ENCODE results near the gene KCTD16. TPM values are rescaled to one million over a fixed set of nuclear protein-coding genes. Genes with fewer than 3 reads are reported as not detected.

Gene KCTD16
- total and polyA plus RNA-seq, 5 donors: 0.07 to 1.1 (median 0.44) TPM

- H3K9me3 ChIP-seq (ENCODE audit: control insufficient read depth, low read length): no peaks in the 10 kb centered on the region
- H3K4me1 ChIP-seq (ENCODE audit: control insufficient read depth, insufficient read depth, low read length): no peaks in the 10 kb centered on the region
- H3K27ac ChIP-seq (ENCODE audit: low read length): no peak overlapping the region
- H3K27me3 ChIP-seq (ENCODE audit: control insufficient read depth, insufficient read depth): no peaks in the 10 kb centered on the region
- DNase-seq: no peak
- intact Hi-C loops (cut with DNase I): no loop called here
- 77% methylated on average over 3 of the region's 3 CpGs for WGBS
- no peak overlapping the region for H3K4me3 ChIP-seq (ENCODE audit: low read length)
- no peak for ATAC-seq
Measured at GRCh38 chr5:144370273-144370672, 199.6 kb downstream of the KCTD16 start.

GRCh38 chr5:144374637-144375036, 204.0 kb downstream of the KCTD16 start:
- no peaks in the 10 kb centered on the region for H3K27me3 ChIP-seq (ENCODE audit: control insufficient read depth, insufficient read depth)
- no peak overlapping the region for H3K27ac ChIP-seq (ENCODE audit: low read length)
- intact Hi-C loops (cut with DNase I): no loop called here
- DNase-seq (no peak), ATAC-seq (no peak)
- no peaks in the 10 kb centered on the region for H3K9me3 ChIP-seq (ENCODE audit: control insufficient read depth, low read length)
- H3K4me1 ChIP-seq (ENCODE audit: control insufficient read depth, insufficient read depth, low read length): no peaks in the 10 kb centered on the region
- no peak overlapping the region for H3K4me3 ChIP-seq (ENCODE audit: low read length)
- WGBS: 86% methylated on average over 1 of the region's 1 CpG

DNA sequence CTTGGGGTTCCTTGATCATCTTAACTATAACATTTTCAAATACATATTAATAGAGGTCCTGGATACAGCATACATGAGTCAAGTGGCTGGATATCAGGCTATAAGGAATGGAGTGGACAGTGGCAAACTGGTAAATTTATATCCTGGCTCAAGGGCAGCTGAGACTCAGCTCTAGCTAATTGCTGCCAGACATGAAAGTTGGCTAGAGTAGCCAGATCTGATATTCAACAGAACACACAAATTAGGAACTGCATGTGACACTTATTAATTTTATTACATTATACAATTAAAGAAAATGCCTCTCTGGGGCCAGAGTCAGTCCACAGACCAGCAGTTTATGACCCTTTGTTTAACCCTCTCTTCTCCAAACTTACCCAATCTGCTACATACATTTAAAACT, 206.5 kb downstream of the KCTD16 start:
- Histone ChIP-seq H3K9me3 (ENCODE audit: control insufficient read depth, low read length) (no peaks in the 10 kb centered on the region), H3K27me3 (ENCODE audit: control insufficient read depth, insufficient read depth) (no peaks in the 10 kb centered on the region), H3K27ac (ENCODE audit: low read length) (no peak overlapping the region), H3K4me3 (ENCODE audit: low read length) (no peak overlapping the region), H3K4me1 (ENCODE audit: control insufficient read depth, insufficient read depth, low read length) (no peaks in the 10 kb centered on the region)
- intact Hi-C loops (cut with DNase I): no loop called here
- ATAC-seq (no peak), DNase-seq (no peak)

DNA sequence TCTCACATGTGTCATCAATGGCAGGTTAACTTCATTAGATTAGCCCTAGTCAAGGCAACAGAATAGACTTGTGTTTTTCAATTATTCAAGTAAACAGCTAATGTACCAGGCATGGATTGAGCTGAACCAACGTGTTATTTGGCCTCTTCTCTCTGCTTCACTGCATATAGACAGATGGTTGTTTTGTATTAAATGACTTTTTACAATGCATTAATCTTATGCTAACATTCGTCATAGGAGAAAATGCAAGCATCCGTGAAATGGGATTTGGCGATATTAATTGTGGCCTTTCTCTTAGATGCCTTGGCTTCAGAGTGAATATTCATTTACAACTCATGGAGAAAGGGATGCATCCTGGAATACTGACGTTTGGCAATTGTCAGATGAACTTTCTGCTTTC, 208.0 kb downstream of the KCTD16 start:
- Histone ChIP-seq H3K27ac (ENCODE audit: low read length) (no peak overlapping the region), H3K4me1 (ENCODE audit: control insufficient read depth, insufficient read depth, low read length) (no peaks in the 10 kb centered on the region), H3K9me3 (ENCODE audit: control insufficient read depth, low read length) (no peaks in the 10 kb centered on the region), H3K27me3 (ENCODE audit: control insufficient read depth, insufficient read depth) (no peaks in the 10 kb centered on the region), H3K4me3 (ENCODE audit: low read length) (no peak overlapping the region)
- DNase-seq (no peak), ATAC-seq (no peak)
- 86% methylated on average over 5 of the region's 5 CpGs for WGBS
- intact Hi-C loops (cut with DNase I): no loop called here

- WGBS: 51% methylated on average over 1 of the region's 1 CpG
- H3K9me3 ChIP-seq (ENCODE audit: control insufficient read depth, low read length): no peaks in the 10 kb centered on the region
- intact Hi-C loops (cut with DNase I): loop anchor here in 1 of 4 donors (10.0 kb wide), 1 partner anchor 181 kb away; no protein-coding TSS in a partner anchor
Measured at GRCh38 chr5:144385597-144385996, 214.9 kb downstream of the KCTD16 start.

GRCh38 chr5:144386315-144386714, 215.6 kb downstream of the KCTD16 start:
- no peak overlapping the region for H3K4me3 ChIP-seq (ENCODE audit: low read length)
- H3K4me1 ChIP-seq (ENCODE audit: control insufficient read depth, insufficient read depth, low read length): no peaks in the 10 kb centered on the region
- H3K27ac ChIP-seq (ENCODE audit: low read length): no peak overlapping the region
- WGBS: 46% methylated on average over 1 of the region's 1 CpG
- no peaks in the 10 kb centered on the region for H3K27me3 ChIP-seq (ENCODE audit: control insufficient read depth, insufficient read depth)
- no peaks in the 10 kb centered on the region for H3K9me3 ChIP-seq (ENCODE audit: control insufficient read depth, low read length)
- DNase-seq: no peak
- intact Hi-C loops (cut with DNase I): loop anchor here in 1 of 4 donors (10.0 kb wide), 1 partner anchor 182 kb away; no protein-coding TSS in a partner anchor
- no peak for ATAC-seq

More at GRCh38 chr5:144385597-144385996, 214.9 kb downstream of the KCTD16 start:
- Histone ChIP-seq H3K27me3 (ENCODE audit: control insufficient read depth, insufficient read depth) (no peaks in the 10 kb centered on the region), H3K27ac (ENCODE audit: low read length) (no peak overlapping the region), H3K4me3 (ENCODE audit: low read length) (no peak overlapping the region), H3K4me1 (ENCODE audit: control insufficient read depth, insufficient read depth, low read length) (no peaks in the 10 kb centered on the region)
- no peak for ATAC-seq
- DNase-seq: no peak

GRCh38 chr5:144390133-144390532, 219.5 kb downstream of the KCTD16 start:
- Histone ChIP-seq H3K27ac (ENCODE audit: low read length) (no peak overlapping the region), H3K4me1 (ENCODE audit: control insufficient read depth, insufficient read depth, low read length) (no peaks in the 10 kb centered on the region), H3K4me3 (ENCODE audit: low read length) (no peak overlapping the region), H3K9me3 (ENCODE audit: control insufficient read depth, low read length) (no peaks in the 10 kb centered on the region), H3K27me3 (ENCODE audit: control insufficient read depth, insufficient read depth) (no peaks in the 10 kb centered on the region)
- intact Hi-C loops (cut with DNase I): no loop called here
- 18% methylated on average over 1 of the region's 1 CpG for WGBS
- DNase-seq: no peak
- ATAC-seq: no peak

DNA sequence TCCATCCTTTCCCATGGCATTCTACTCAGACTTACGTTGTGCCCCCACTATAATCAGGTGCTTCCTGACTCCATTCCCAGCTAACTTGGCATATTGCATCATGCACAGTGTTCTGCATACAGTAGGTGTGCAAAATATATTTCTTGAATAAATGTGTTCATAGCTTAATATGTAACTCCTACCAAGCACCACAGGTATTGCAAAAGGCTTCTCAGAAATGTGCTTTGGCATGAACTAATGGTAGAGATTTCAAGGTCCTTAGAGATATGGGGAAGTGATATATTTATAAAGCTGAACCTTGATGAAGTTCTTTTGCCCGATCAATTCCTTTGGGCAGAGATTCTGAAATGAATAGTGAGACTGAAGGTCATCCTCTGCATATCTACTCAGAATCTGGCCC, 220.4 kb downstream of the KCTD16 start:
- Histone ChIP-seq H3K4me1 (ENCODE audit: control insufficient read depth, insufficient read depth, low read length) (no peaks in the 10 kb centered on the region), H3K27ac (ENCODE audit: low read length) (no peak overlapping the region), H3K27me3 (ENCODE audit: control insufficient read depth, insufficient read depth) (no peaks in the 10 kb centered on the region), H3K9me3 (ENCODE audit: control insufficient read depth, low read length) (no peaks in the 10 kb centered on the region), H3K4me3 (ENCODE audit: low read length) (no peak overlapping the region)
- 83% methylated on average over 2 of the region's 2 CpGs for WGBS
- ATAC-seq: no peak
- DNase-seq: no peak
- intact Hi-C loops (cut with DNase I): no loop called here

DNA sequence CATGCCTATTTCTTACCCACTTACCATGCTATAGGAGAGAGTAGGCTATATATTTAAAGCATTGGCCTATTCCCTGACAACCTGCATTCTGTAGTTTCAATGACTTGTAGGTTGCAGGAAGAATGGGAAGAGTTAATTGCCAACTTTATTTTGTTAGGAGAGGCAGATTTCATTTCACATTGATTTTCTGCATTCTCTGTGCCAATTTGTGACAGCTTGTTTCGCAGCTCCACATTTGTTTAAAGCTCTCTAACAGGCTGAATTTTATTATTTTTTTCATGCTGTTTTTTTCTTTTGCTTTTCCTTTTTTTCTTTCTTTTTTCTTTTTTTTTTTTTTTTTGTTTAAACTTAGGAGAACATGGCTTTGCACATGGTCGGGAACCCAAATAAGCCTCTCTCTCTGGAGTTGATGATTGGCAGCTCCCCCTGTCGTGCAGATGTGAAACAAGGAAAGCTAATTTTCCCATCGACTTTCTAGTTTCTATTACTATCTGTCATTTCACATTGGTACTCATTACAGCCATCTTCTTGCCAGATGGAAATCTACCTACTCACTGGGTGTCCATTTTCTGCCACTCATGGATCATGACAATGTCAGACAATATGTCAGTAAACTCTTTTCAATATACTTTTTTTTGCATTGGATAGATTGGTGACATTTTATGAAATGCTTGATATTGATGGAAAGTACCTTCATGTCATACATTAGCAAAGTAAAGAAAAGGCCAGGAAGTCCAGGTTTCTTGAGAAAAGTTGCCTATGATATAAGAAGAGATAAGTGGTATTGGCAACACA, 223.2 kb downstream of the KCTD16 start:
- H3K4me3 ChIP-seq (ENCODE audit: low read length): no peak overlapping the region
- no peaks in the 10 kb centered on the region for H3K9me3 ChIP-seq (ENCODE audit: control insufficient read depth, low read length)
- H3K27ac ChIP-seq (ENCODE audit: low read length): no peak overlapping the region
- no peaks in the 10 kb centered on the region for H3K27me3 ChIP-seq (ENCODE audit: control insufficient read depth, insufficient read depth)
- WGBS: 73% methylated on average over 4 of the region's 4 CpGs
- intact Hi-C loops (cut with DNase I): no loop called here
- DNase-seq (no peak), ATAC-seq (no peak)
- no peaks in the 10 kb centered on the region for H3K4me1 ChIP-seq (ENCODE audit: control insufficient read depth, insufficient read depth, low read length)

DNA sequence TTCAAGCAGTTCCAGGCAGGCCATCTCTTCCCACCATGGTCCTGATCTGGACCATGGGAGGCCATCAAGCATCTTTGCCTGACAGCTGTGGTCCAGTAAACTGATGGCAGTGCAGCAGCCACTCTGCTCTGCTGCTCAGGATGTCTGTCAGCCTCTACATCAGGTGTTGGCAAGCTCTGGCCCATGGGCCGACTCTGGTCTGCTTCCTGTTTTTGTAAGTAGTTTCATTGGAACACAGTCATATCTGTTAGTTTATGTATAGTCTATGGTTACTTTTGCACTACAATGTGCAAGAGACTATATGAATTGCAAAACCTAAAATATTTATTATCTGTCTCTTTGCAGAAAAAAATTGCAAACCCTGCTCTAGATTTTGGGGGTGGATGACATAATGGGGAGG, 225.0 kb downstream of the KCTD16 start:
- Histone ChIP-seq H3K27me3 (ENCODE audit: control insufficient read depth, insufficient read depth) (no peaks in the 10 kb centered on the region), H3K4me3 (ENCODE audit: low read length) (no peak overlapping the region), H3K4me1 (ENCODE audit: control insufficient read depth, insufficient read depth, low read length) (no peaks in the 10 kb centered on the region), H3K27ac (ENCODE audit: low read length) (no peak overlapping the region), H3K9me3 (ENCODE audit: control insufficient read depth, low read length) (no peaks in the 10 kb centered on the region)
- 34% methylated on average over 1 of the region's 1 CpG for WGBS
- no peak for ATAC-seq
- intact Hi-C loops (cut with DNase I): no loop called here
- peak in 1 of 3 donors; percentile 22 for DNase-seq

DNA sequence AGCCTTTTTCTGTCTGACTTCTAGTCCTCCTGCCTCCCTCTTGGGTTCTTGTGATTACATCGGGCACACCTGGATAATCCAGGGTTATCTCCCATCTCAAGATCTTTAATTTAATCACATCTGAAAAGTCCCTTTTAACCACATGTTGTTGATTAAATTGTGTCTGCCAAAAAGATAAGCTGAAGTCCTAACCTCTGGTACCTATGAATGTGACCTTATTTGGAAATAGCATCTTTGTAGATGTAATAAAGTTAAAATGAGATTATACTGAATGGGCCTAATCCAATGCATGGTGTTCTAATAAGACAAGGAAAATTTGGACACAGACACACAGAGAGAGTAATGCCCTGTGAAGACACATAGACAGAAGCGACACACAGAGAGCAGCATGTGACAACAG, 232.4 kb downstream of the KCTD16 start:
- Histone ChIP-seq H3K4me1 (ENCODE audit: control insufficient read depth, insufficient read depth, low read length) (peaks cover 3% of the 10 kb centered on the region), H3K4me3 (ENCODE audit: low read length) (no peak overlapping the region), H3K27me3 (ENCODE audit: control insufficient read depth, insufficient read depth) (no peaks in the 10 kb centered on the region), H3K27ac (ENCODE audit: low read length) (no peak overlapping the region), H3K9me3 (ENCODE audit: control insufficient read depth, low read length) (no peaks in the 10 kb centered on the region)
- intact Hi-C loops (cut with DNase I): no loop called here
- DNase-seq (no peak), ATAC-seq (no peak)
- 91% methylated on average over 2 of the region's 2 CpGs for WGBS

Measured in right cardiac atrium (tissue), 5 donors.